GM19324 (cell line): ENCODE data around the gene ARHGEF28.

Experiments used
- ATAC-seq: cut with Tn5 transposase; IDR thresholded peaks from one replicate; pipeline ENCODE4 v1.9.1; 2021; ENCODE audit warnings: mild to moderate bottlenecking, moderate library complexity; ENCODE audit not compliant: unreplicated experiment, low FRiP score

Gene ARHGEF28

GRCh38 chr5:73617510-73618279, 8.3 kb upstream of the ARHGEF28 start:
- no peak for ATAC-seq

- no peak for ATAC-seq
Observed at GRCh38 chr5:73619606-73620333, 6.2 kb upstream of the ARHGEF28 start.

- no peak for ATAC-seq
Observed at GRCh38 chr5:73620334-73620687, 5.7 kb upstream of the ARHGEF28 start.

GRCh38 chr5:73623060-73623459, 2.9 kb upstream of the ARHGEF28 start:
- ATAC-seq: no peak

- no peak for ATAC-seq
Observed at GRCh38 chr5:73623901-73624404, 2.0 kb upstream of the ARHGEF28 start.

GRCh38 chr5:73624888-73625287, 1.1 kb upstream of the ARHGEF28 start:
- ATAC-seq: no peak

- ATAC-seq: no peak
Observed at GRCh38 chr5:73625372-73625943, 538 bp upstream of the ARHGEF28 start.

GRCh38 chr5:73626814-73627313, 868 bp downstream of the ARHGEF28 start:
- ATAC-seq: no peak

GRCh38 chr5:73629456-73629855, 3.5 kb downstream of the ARHGEF28 start:
- no peak for ATAC-seq

GRCh38 chr5:73630765-73631164, 4.8 kb downstream of the ARHGEF28 start:
- ATAC-seq: no peak

- no peak for ATAC-seq
Observed at GRCh38 chr5:73631500-73631899, 5.5 kb downstream of the ARHGEF28 start.

- ATAC-seq: no peak
Observed at GRCh38 chr5:73633060-73633459, 7.1 kb downstream of the ARHGEF28 start.

GRCh38 chr5:73636408-73636807, 10.4 kb downstream of the ARHGEF28 start:
- no peak for ATAC-seq

GRCh38 chr5:73637565-73637964, 11.6 kb downstream of the ARHGEF28 start:
- ATAC-seq: no peak

- ATAC-seq: no peak
Observed at GRCh38 chr5:73638344-73639095, 12.5 kb downstream of the ARHGEF28 start.

GRCh38 chr5:73640861-73641320, 14.9 kb downstream of the ARHGEF28 start:
- ATAC-seq: no peak

- no peak for ATAC-seq
Observed at GRCh38 chr5:73641811-73642210, 15.8 kb downstream of the ARHGEF28 start.

- no peak for ATAC-seq
Observed at GRCh38 chr5:73642344-73642743, 16.3 kb downstream of the ARHGEF28 start.

- ATAC-seq: no peak
Observed at GRCh38 chr5:73644385-73644963, 18.5 kb downstream of the ARHGEF28 start.

GRCh38 chr5:73647721-73648120, 21.7 kb downstream of the ARHGEF28 start:
- ATAC-seq: no peak
